HL-60 (cell line): ENCODE results near the gene TMX3.

Source experiments
- CTCF ChIP-seq: IDR thresholded peaks from one replicate; pipeline ENCODE4 v1.5.1; 2011; ENCODE audit warnings: low read length, control low read depth, inconsistent platforms; ENCODE audit not compliant: insufficient read depth
- POLR2AphosphoS5 ChIP-seq: IDR thresholded peaks from 2 replicates; pipeline ENCODE4 v1.6.1; 2012; ENCODE audit warnings: low read depth

GRCh38 chr18:68728081-68728700 lies 13.3 kb upstream of the TMX3 start:
- TF ChIP-seq CTCF (no peak), POLR2AphosphoS5 (peak; percentile 73; the same call in 1 of the 2 replicates)
